Esophagus (tissue), 2 donors: ENCODE data around the gene PARD3B. TPM values are rescaled to one million over a fixed set of nuclear protein-coding genes. Genes with fewer than 3 reads are reported as not detected.

Source experiments
- H3K27ac ChIP-seq, 2 donors: one replicate each; pipeline ENCODE4 v1.5.1; 2013; ENCODE audit warnings: low read depth in 2 of 2, mild to moderate bottlenecking in 2 of 2, inconsistent platforms in 1 of 2, low read length in 1 of 2, moderate library complexity in 1 of 2
- H3K27me3 ChIP-seq, 2 donors: one replicate each; pipeline ENCODE4 v1.6.1; 2013; ENCODE audit warnings: low read length in 2 of 2, control low read depth in 1 of 2, mild to moderate bottlenecking in 1 of 2; ENCODE audit not compliant: insufficient read depth in 2 of 2, control insufficient read depth in 1 of 2
- H3K36me3 ChIP-seq, 2 donors: one replicate each; pipeline ENCODE4 v1.6.1; 2013; ENCODE audit warnings: low read length in 1 of 2; ENCODE audit not compliant: control insufficient read depth in 2 of 2, insufficient read depth in 2 of 2
- H3K4me1 ChIP-seq, 2 donors: one replicate each; pipeline ENCODE4 v1.6.1; 2013; ENCODE audit warnings: low read length in 1 of 2; ENCODE audit not compliant: control insufficient read depth in 2 of 2, insufficient read depth in 2 of 2
- H3K4me3 ChIP-seq, 2 donors: one replicate each; pipeline ENCODE4 v1.5.1; 2013; ENCODE audit warnings: low read length in 2 of 2, mild to moderate bottlenecking in 2 of 2, low read depth in 1 of 2, moderate library complexity in 1 of 2
- H3K9me3 ChIP-seq, 2 donors: one replicate each; pipeline ENCODE4 v1.6.1; 2013; ENCODE audit warnings: mild to moderate bottlenecking in 2 of 2, low read depth in 1 of 2, low read length in 1 of 2, moderate library complexity in 1 of 2; ENCODE audit not compliant: control insufficient read depth in 2 of 2, insufficient read depth in 1 of 2
- WGBS, 2 donors: extraction: QIAGEN DNeasy Blood & Tissue Kit; methylation state at CpG; one replicate each; pipeline ENCODE4 v1.1.7; 2013; 5-methylcytosine and 5-hydroxymethylcytosine counted together
- polyA plus RNA-seq, 2 donors: library from polyadenylated mRNA; stranded (reverse); fragments of 200-250 nt; gene quantifications; one replicate each; pipeline ENCODE4 v1.2.3, GENCODE V29; 2013
- donor health status: healthy with polysubstance abuse.
- donor health status: Bipolar disorder and iron deficiency.

The PARD3B gene
- polyA plus RNA-seq, 2 donors, result 1.2 to 1.3 TPM

DNA sequence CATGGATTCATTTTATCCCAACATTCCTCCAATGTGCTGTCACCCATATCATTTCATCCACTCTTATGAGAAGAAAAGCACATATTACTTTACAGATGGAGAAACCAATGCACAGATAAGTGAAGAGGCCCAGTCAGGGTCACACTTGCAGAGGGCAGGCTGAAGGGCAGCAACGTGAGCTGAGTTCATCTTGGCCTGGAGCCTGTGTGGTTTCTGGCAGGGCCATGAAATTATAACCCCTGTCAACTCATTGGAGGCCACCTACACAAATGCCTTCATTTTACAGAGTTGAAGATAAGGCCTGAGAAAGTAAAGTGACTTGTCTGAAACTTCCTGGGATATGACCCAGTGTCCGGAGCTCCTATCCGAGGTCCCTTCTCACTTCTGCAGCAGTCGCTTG is 1048.6 kb downstream of the PARD3B start:
- Histone ChIP-seq H3K4me3 (no peak overlapping the region), H3K9me3 (no peaks in the 10 kb centered on the region), H3K27ac (no peak overlapping the region), H3K4me1 (no peaks in the 10 kb centered on the region), H3K36me3 (no peaks in the 10 kb centered on the region), H3K27me3 (no peaks in the 10 kb centered on the region)
- 83 to 89% methylated on average over 4 of the region's 4 CpGs for WGBS, 2 donors

DNA sequence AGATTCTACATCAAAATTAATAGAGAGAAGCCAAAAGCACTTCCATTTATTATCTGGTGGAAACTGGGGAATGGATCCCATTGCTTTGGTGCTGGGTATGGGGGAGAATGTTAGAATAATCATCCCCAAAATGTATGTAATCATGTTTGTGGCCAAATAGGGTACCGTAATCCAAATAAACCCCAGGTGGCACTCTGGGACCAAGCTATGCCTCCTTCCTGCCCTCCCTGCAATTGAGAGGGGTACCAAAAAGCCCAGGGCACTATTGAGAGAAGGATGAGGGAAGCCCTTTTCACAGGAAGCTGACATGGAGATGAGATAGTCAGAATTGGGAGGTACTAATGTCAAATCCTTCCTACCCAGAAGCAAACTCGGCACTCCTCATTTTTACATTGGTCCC is 1051.3 kb downstream of the PARD3B start:
- WGBS, 2 donors, result 93 to 94% methylated on average over 2 of the region's 2 CpGs
- Histone ChIP-seq H3K27ac (no peak overlapping the region), H3K27me3 (no peaks in the 10 kb centered on the region), H3K4me3 (no peak overlapping the region), H3K4me1 (no peaks in the 10 kb centered on the region), H3K36me3 (no peaks in the 10 kb centered on the region), H3K9me3 (no peaks in the 10 kb centered on the region)

DNA sequence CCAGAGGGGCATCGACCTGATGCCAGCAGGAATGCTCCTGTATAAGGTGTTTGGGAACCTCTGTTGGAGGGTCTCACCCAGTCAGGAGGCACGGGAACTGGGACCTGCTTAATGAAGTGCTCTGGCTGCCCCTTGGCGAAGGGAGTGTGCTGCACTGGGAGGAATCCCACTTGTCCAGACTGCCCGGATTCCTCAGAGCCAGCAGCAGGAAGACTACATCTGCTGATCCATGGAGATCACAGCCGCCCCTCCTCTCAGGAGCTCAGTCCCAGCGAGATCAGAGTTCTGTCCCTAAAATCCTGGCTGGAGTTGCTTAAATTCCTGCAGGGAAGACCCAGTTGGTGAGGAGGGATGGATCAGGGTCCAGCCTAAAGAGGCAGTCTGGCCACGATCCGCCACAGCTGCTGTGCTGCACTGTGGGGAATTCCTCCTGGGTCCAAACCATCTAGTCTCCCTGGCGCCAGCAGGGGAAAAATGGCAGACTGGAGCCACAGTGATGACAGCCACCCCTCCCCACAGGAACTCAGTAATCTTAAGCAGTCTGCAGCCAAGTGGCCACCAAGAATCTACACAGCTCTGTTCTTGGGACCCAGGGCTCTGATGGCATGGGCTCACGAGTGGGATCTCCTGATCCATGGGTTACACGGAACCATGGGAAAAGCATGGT is 1060.5 kb downstream of the PARD3B start:
- WGBS, 2 donors, result 92 to 93% methylated on average over 11 of the region's 11 CpGs

DNA sequence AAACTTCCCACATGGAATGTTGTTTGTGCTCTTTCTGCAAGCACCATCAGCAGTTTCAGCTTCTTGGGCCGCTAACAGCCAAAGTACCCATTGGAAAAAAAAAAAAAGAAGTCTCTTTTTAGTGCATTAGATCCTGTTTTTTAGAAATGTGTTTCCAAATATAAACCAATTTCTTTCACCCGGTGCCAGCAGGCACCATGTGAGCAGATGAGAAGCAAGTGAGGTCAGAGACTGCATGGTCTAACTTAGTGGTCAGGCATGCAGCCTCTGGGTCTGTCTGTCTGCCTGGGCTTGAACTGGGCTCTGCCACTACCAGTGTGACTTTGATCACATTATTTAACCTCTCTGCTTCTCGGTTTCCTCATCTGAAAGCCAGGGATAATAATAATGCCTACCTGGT is 1061.9 kb downstream of the PARD3B start:
- no peaks in the 10 kb centered on the region for H3K9me3 ChIP-seq
- no peaks in the 10 kb centered on the region for H3K27me3 ChIP-seq
- 82 to 84% methylated on average over 3 of the region's 3 CpGs for WGBS, 2 donors
- H3K4me1 ChIP-seq, result no peaks in the 10 kb centered on the region
- no peaks in the 10 kb centered on the region for H3K36me3 ChIP-seq
- no peak overlapping the region for H3K27ac ChIP-seq
- no peak overlapping the region for H3K4me3 ChIP-seq

More for the DNA sequence above, 1060.5 kb downstream of the PARD3B start:
- Histone ChIP-seq H3K27me3 (no peaks in the 10 kb centered on the region), H3K4me3 (no peak overlapping the region), H3K27ac (no peak overlapping the region), H3K36me3 (no peaks in the 10 kb centered on the region), H3K4me1 (no peaks in the 10 kb centered on the region), H3K9me3 (no peaks in the 10 kb centered on the region)

DNA sequence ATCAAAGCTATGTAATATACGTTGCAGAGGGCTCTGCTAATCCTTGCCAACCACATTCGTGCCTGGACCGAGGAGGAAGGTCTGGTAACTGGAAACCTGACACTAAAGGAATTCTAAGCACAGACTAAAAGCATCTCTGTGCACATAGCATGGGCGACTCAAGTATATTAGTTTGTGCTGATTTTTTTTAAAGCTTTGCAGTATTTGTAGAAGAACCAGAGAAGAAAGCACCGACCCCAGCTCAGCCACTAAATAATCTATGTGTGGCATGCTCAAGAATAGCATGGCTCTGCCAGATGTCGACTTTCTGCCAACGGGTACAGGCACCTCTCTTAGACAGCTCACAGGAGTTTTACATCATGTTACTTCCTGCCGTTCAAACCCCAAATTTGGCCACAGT is 1063.8 kb downstream of the PARD3B start:
- 60 to 66% methylated on average over 8 of the region's 8 CpGs for WGBS, 2 donors

DNA sequence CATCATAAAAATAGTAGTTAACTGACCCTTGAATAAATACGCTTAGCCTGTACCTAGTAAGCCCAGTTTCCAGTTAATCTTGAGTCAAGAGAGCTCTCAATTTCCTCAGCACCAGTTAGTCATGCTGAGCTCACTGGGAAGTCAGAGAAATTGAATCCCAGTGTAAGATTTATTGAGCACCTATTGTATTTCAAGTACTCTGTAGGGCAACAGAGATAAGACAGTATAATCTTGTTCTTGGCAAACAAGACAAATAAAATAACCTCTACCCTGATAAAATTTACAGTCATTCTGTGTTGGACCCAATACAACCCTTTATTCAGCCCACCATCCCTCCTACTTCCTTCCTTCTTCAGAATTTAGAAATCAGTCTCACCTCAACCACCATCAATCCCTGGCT is 1065.2 kb downstream of the PARD3B start:
- H3K27me3 ChIP-seq, result no peaks in the 10 kb centered on the region
- H3K4me3 ChIP-seq, result no peak overlapping the region
- peaks cover 0 to 2% of the 10 kb centered on the region in 2 donors for H3K9me3 ChIP-seq
- H3K4me1 ChIP-seq, result no peaks in the 10 kb centered on the region
- no peaks in the 10 kb centered on the region for H3K36me3 ChIP-seq
- H3K27ac ChIP-seq, result no peak overlapping the region
- WGBS, 2 donors, result 83 to 84% methylated on average over 1 of the region's 1 CpG

More for the DNA sequence above, 1063.8 kb downstream of the PARD3B start:
- no peaks in the 10 kb centered on the region for H3K36me3 ChIP-seq
- H3K4me3 ChIP-seq, result no peak overlapping the region
- no peaks in the 10 kb centered on the region for H3K27me3 ChIP-seq
- H3K4me1 ChIP-seq, result no peaks in the 10 kb centered on the region
- H3K9me3 ChIP-seq, result no peaks in the 10 kb centered on the region
- no peak overlapping the region for H3K27ac ChIP-seq

DNA sequence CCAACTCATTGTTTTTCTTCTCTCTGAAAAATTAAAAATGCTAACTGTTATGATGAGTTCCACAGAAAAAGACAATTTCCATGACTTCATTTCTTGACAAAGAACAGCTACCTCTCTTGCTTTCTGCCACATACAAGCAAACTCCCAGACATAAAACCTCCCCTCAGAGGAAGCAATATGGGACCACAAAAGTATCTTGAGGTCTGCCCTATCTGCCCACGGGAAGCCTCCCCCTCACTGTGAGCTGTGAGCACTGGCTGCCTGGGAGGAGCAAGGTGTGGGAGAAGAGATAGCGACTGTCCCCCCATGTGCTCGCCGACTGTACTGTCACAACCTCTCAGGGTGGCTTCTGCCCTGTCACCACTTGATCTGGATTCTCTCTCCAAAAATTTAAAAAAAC is 1067.4 kb downstream of the PARD3B start:
- peaks cover 0 to 2% of the 10 kb centered on the region in 2 donors for H3K9me3 ChIP-seq
- no peak overlapping the region for H3K4me3 ChIP-seq
- 69 to 75% methylated on average over 4 of the region's 4 CpGs for WGBS, 2 donors
- no peaks in the 10 kb centered on the region for H3K27me3 ChIP-seq
- H3K36me3 ChIP-seq, result no peaks in the 10 kb centered on the region
- H3K27ac ChIP-seq, result no peak overlapping the region
- H3K4me1 ChIP-seq, result peaks cover 0 to 2% of the 10 kb centered on the region in 2 donors

DNA sequence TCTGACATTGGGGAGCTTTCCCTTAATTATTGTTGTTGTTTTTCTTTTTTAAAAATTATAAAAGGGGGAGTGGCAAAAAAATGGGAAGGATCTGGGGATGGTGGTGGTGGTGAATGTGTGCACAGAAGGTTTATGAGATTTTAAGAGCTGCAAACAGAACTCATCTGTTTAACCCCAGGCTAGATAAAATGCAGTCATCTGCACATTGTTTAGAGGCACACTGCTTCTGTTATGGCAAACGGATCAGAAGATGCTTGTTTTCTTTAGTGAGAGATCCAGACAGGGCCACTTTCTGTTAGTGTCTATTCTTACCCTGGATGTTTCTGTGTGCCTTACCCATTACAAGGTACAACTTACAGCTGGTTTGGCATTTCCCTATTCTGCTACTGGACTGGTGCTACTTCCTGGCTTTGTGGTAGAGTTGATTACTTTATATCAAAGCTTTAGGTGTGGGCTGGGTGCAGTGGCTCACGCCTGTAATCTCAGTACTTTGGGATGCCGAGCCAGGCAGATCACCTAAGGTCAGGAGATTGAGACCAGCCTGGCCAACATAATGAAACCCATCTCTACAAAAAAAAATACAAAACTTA is 1068.8 kb downstream of the PARD3B start:
- no peak overlapping the region for H3K27ac ChIP-seq
- no peaks in the 10 kb centered on the region for H3K27me3 ChIP-seq
- 66 to 68% methylated on average over 3 of the region's 3 CpGs for WGBS, 2 donors
- H3K4me3 ChIP-seq, result no peak overlapping the region
- peaks cover 0 to 2% of the 10 kb centered on the region in 2 donors for H3K9me3 ChIP-seq
- H3K36me3 ChIP-seq, result no peaks in the 10 kb centered on the region
- peaks cover 0 to 2% of the 10 kb centered on the region in 2 donors for H3K4me1 ChIP-seq

DNA sequence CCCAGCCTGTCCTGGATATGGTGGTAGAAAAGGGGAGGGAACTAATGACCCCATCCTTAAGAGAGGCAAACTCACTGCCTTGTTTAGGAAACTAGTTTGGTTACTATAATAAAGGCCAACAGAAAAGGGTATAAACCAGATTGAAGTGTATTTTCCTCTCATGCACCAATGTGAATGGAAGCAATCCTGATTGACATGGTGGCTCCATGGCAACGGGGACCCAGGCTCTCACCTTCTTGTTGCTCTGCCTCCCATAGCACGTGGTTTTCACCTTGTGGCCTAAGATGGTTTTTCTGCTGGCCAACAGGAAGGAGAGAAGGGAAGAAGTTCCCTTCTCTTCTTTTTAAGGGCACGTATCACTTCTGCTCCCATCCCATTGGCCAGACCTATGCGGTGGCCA is 1069.7 kb downstream of the PARD3B start:
- Histone ChIP-seq H3K4me1 (peaks cover 0 to 2% of the 10 kb centered on the region in 2 donors), H3K9me3 (peaks cover 0 to 2% of the 10 kb centered on the region in 2 donors), H3K4me3 (no peak overlapping the region), H3K27me3 (no peaks in the 10 kb centered on the region), H3K36me3 (no peaks in the 10 kb centered on the region), H3K27ac (no peak overlapping the region)
- WGBS, 2 donors, result 86 to 99% methylated on average over 4 of the region's 4 CpGs

DNA sequence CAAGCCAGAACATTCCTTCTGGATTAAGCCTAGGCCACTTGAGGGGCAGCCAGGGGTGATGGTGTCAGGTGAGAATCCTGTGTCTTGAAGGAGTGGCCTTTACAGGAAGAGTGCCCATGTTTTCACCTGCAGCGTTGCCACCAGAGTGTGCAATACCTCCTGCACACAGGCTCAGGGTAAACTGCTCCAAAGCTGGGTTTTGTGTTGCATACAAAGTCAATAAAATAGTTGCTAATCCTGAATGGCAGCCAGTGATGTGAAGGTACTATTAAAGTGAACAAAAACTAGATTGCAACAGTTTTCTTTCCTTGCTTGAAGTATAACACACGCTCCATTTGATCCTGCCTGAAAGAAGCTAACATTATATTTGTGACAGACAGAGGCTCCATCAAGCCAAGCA is 1072.6 kb downstream of the PARD3B start:
- no peaks in the 10 kb centered on the region for H3K36me3 ChIP-seq
- WGBS, 2 donors, result 49 to 75% methylated on average over 2 of the region's 2 CpGs
- peaks cover 0 to 2% of the 10 kb centered on the region in 2 donors for H3K4me1 ChIP-seq
- H3K27ac ChIP-seq, result no peak overlapping the region
- no peak overlapping the region for H3K4me3 ChIP-seq
- no peaks in the 10 kb centered on the region for H3K27me3 ChIP-seq
- peaks cover 0 to 2% of the 10 kb centered on the region in 2 donors for H3K9me3 ChIP-seq
